ENCODE results near the gene TNFAIP8.

The TNFAIP8 gene

GRCh38 chr5:119353213-119353612, 2.6 kb upstream of the TNFAIP8 start:
- DNase-seq: no peak

GRCh38 chr5:119353686-119354366, 2.0 kb upstream of the TNFAIP8 start:
- DNase-seq: no peak

GRCh38 chr5:119354537-119355243, 1.1 kb upstream of the TNFAIP8 start:
- no peak for DNase-seq

GRCh38 chr5:119355244-119355638, 578 bp upstream of the TNFAIP8 start:
- no peak for DNase-seq

- no peak for DNase-seq
These were observed 881 bp downstream of the TNFAIP8 start for GRCh38 chr5:119356612-119357188.

- DNase-seq: no peak
These were observed 1.5 kb downstream of the TNFAIP8 start for GRCh38 chr5:119357270-119357669.

- no peak for DNase-seq
These were observed 2.1 kb downstream of the TNFAIP8 start for GRCh38 chr5:119357808-119358529.

- no peak for DNase-seq
These were observed 2.7 kb downstream of the TNFAIP8 start for GRCh38 chr5:119358530-119358900.

- DNase-seq: no peak
These were observed 3.2 kb downstream of the TNFAIP8 start for GRCh38 chr5:119358901-119359603.

GRCh38 chr5:119359737-119360413, 4.1 kb downstream of the TNFAIP8 start:
- DNase-seq: no peak

- DNase-seq: peak; percentile 42
These were observed 5.2 kb downstream of the TNFAIP8 start for GRCh38 chr5:119360905-119361593.

- DNase-seq: no peak
These were observed 5.8 kb downstream of the TNFAIP8 start for GRCh38 chr5:119361594-119362125.

GRCh38 chr5:119362714-119363113, 6.9 kb downstream of the TNFAIP8 start:
- no peak for DNase-seq

GRCh38 chr5:119363271-119363670, 7.5 kb downstream of the TNFAIP8 start:
- DNase-seq: no peak

GRCh38 chr5:119363936-119364335, 8.1 kb downstream of the TNFAIP8 start:
- no peak for DNase-seq

GRCh38 chr5:119365847-119366539, 10.2 kb downstream of the TNFAIP8 start:
- no peak for DNase-seq

GRCh38 chr5:119366540-119366881, 10.7 kb downstream of the TNFAIP8 start:
- no peak for DNase-seq

GRCh38 chr5:119367502-119368237, 11.9 kb downstream of the TNFAIP8 start:
- DNase-seq: no peak

- no peak for DNase-seq
These were observed 12.4 kb downstream of the TNFAIP8 start for GRCh38 chr5:119368238-119368630.

- peak; percentile 41 for DNase-seq
These were observed 14.7 kb downstream of the TNFAIP8 start for GRCh38 chr5:119370486-119370885.
